ENCODE measurements around the gene TMPRSS7.

The TMPRSS7 gene

GRCh38 chr3:112074616-112075497, 40.3 kb downstream of the TMPRSS7 start:
- Histone ChIP-seq H3K27me3 (replicated peaks) (no peaks in the 10 kb centered on the region), H3K4me3 (ENCODE audit: low read depth, low read length) (peak overlapping the region; percentile 6), H3K36me3 (replicated peaks) (no peaks in the 10 kb centered on the region), H3K27ac (peak overlapping the region; percentile 94)
- peak; percentile 96 for DNase-seq
- TF ChIP-seq, protein P1, sequence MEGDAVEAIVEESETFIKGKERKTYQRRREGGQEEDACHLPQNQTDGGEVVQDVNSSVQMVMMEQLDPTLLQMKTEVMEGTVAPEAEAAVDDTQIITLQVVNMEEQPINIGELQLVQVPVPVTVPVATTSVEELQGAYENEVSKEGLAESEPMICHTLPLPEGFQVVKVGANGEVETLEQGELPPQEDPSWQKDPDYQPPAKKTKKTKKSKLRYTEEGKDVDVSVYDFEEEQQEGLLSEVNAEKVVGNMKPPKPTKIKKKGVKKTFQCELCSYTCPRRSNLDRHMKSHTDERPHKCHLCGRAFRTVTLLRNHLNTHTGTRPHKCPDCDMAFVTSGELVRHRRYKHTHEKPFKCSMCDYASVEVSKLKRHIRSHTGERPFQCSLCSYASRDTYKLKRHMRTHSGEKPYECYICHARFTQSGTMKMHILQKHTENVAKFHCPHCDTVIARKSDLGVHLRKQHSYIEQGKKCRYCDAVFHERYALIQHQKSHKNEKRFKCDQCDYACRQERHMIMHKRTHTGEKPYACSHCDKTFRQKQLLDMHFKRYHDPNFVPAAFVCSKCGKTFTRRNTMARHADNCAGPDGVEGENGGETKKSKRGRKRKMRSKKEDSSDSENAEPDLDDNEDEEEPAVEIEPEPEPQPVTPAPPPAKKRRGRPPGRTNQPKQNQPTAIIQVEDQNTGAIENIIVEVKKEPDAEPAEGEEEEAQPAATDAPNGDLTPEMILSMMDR (IDR thresholded peaks at IDR 0.05; ENCODE audit: low read depth, low read length, missing control alignments) = no peak
- in situ Hi-C loops (cut with HindIII; ENCODE audit: low pct_ligation_motif_present, low sequenced_read_pairs) = no loop called here

- no peak overlapping the region for H3K4me3 ChIP-seq (ENCODE audit: low read depth, low read length)
- in situ Hi-C loops (cut with HindIII; ENCODE audit: low pct_ligation_motif_present, low sequenced_read_pairs) = no loop called here
- no peaks in the 10 kb centered on the region for H3K27me3 ChIP-seq (replicated peaks)
- TF ChIP-seq, protein P1 (IDR thresholded peaks at IDR 0.05; ENCODE audit: low read depth, low read length, missing control alignments) = no peak
- DNase-seq = no peak
- no peak overlapping the region for H3K27ac ChIP-seq
- no peaks in the 10 kb centered on the region for H3K36me3 ChIP-seq (replicated peaks)
Observed at GRCh38 chr3:112078125-112079083, 43.9 kb downstream of the TMPRSS7 start.

- Histone ChIP-seq H3K27ac (no peak overlapping the region), H3K4me3 (ENCODE audit: low read depth, low read length) (no peak overlapping the region), H3K27me3 (replicated peaks) (no peaks in the 10 kb centered on the region), H3K36me3 (replicated peaks) (no peaks in the 10 kb centered on the region)
- TF ChIP-seq, protein P1 (IDR thresholded peaks at IDR 0.05; ENCODE audit: low read depth, low read length, missing control alignments) = no peak
- no peak for DNase-seq
- in situ Hi-C loops (cut with HindIII; ENCODE audit: low pct_ligation_motif_present, low sequenced_read_pairs) = no loop called here
Observed at GRCh38 chr3:112083239-112083638, 48.7 kb downstream of the TMPRSS7 start.

DNA sequence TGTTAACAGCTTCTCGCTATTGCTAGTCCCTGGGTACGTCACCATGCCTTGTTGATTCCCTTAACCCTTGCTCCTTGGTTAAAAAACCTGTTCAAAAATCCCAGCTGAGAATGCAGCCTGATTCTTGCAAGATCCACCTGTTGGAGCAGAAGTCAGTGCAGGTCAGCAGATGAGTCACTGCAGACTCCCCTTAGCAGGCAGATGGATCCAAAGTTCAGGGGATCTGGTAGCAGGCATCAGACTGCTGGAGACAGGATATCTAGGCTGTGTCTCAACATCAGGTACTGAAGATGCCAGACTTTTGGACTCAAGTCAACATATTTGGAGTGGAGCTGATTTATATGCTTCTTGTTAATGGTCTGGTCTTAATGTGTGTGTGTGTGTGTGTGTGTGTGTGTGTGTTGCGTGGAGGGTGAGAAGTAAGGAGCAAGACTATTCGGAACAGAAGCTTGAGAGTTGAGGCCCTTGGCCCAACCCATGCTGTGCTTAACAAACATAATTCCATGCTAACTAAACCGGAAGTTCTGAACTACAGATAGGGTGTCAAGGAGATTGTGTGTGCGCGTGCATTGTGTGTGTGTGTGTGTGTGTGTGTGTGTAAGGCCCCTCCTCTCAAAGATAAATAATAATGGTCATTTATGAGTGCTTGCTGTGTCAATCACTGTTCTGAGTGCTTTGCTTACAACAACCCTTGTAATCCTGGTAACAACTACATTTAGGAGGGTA, 50.6 kb downstream of the TMPRSS7 start:
- Histone ChIP-seq H3K36me3 (replicated peaks) (no peaks in the 10 kb centered on the region), H3K4me3 (ENCODE audit: low read depth, low read length) (no peak overlapping the region), H3K27ac (no peak overlapping the region), H3K27me3 (replicated peaks) (no peaks in the 10 kb centered on the region)
- no peak for DNase-seq
- TF ChIP-seq, protein P1 (IDR thresholded peaks at IDR 0.05; ENCODE audit: low read depth, low read length, missing control alignments) = no peak
- in situ Hi-C loops (cut with HindIII; ENCODE audit: low pct_ligation_motif_present, low sequenced_read_pairs) = no loop called here

DNA sequence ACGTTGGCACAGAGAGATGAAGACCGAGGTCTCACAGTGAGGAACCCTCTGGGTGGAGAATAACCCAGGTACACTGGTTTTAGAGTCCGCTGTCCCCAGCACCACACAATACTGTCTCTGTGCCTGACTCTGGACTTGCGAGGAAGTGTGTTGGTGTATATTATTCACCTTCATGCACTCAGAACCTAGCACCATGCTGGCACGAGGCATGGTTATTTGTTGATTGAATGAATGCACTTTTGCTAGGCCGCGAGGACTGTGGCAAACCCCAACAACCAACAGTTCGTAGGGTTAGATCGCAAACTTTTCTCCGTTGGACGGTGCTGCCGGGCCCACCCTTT, 51.2 kb downstream of the TMPRSS7 start:
- H3K27ac ChIP-seq = no peak overlapping the region
- no peaks in the 10 kb centered on the region for H3K36me3 ChIP-seq (replicated peaks)
- TF ChIP-seq, protein P1 (IDR thresholded peaks at IDR 0.05; ENCODE audit: low read depth, low read length, missing control alignments) = no peak
- no peaks in the 10 kb centered on the region for H3K27me3 ChIP-seq (replicated peaks)
- no peak for DNase-seq
- peak overlapping the region; percentile 74 for H3K4me3 ChIP-seq (ENCODE audit: low read depth, low read length)
- in situ Hi-C loops (cut with HindIII; ENCODE audit: low pct_ligation_motif_present, low sequenced_read_pairs) = no loop called here
